H1 (cell line): ENCODE measurements around the gene BRSK2. TPM values are rescaled to one million over a fixed set of nuclear protein-coding genes. Genes with fewer than 3 reads are reported as not detected.

ENCODE experiments used
- CTCF ChIA-PET: fragments of 300-600 bp; sonication (Branson Sonifier 250); formaldehyde crosslinking; loops from one replicate; lab custom pipeline; 2021; ENCODE audit not compliant: partially characterized antibody; lab: Charles Lee
- POLR2A ChIA-PET: fragments of 300-600 bp; sonication (Branson Sonifier 250); formaldehyde crosslinking; loops from one replicate; lab custom pipeline; 2021; ENCODE audit warnings: inconsistent platforms; ENCODE audit not compliant: partially characterized antibody; lab: Charles Lee
- DNase-seq, 2 experiments: peaks; one replicate each; pipeline versions ENCODE4 v3.0.0 to v3.0.0-alpha.2; 2010 to 2022; ENCODE audit warnings: low spot score in 2 of 2, low read depth in 1 of 2, mixed read lengths in 1 of 2
- FAIRE-seq: peaks from 2 replicates; lab custom pipeline; 2011; peaks lifted over from hg19 to GRCh38; lab: Jason Lieb, UNC
- H2AFZ ChIP-seq: 2 replicates; pipeline ENCODE4 v1.8.1; 2012; ENCODE audit warnings: low read length, inconsistent platforms
- H2AK5ac ChIP-seq: 2 replicates; pipeline ENCODE4 v1.6.1; 2013; ENCODE audit warnings: low read depth, low read length
- H2BK120ac ChIP-seq: replicated peaks from 2 replicates; pipeline ENCODE3; 2013; ENCODE audit warnings: low read depth, low read length, inconsistent platforms
- H2BK12ac ChIP-seq: 2 replicates; pipeline ENCODE4 v1.6.1; 2013; ENCODE audit warnings: low read depth, low read length
- H2BK15ac ChIP-seq: 2 replicates; pipeline ENCODE4 v1.6.1; 2013; ENCODE audit warnings: low read length
- H2BK20ac ChIP-seq: 2 replicates; pipeline ENCODE4 v1.6.1; 2013; ENCODE audit warnings: low read length
- H2BK5ac ChIP-seq: 2 replicates; pipeline ENCODE4 v1.6.1; 2013; ENCODE audit warnings: low read depth, low read length
- H3K14ac ChIP-seq: 2 replicates; pipeline ENCODE4 v1.6.1; 2013; ENCODE audit warnings: inconsistent platforms; ENCODE audit not compliant: insufficient read length
- H3K18ac ChIP-seq: 2 replicates; pipeline ENCODE4 v1.6.1; 2013; ENCODE audit warnings: low read length; ENCODE audit errors: extremely low read depth
- H3K23ac ChIP-seq: 2 replicates; pipeline ENCODE4 v1.6.1; 2013; ENCODE audit warnings: inconsistent platforms; ENCODE audit not compliant: insufficient read length
- H3K23me2 ChIP-seq: 2 replicates; pipeline ENCODE4 v1.6.1; 2013; ENCODE audit warnings: low read depth, low read length
- H3K27ac ChIP-seq: 2 replicates; pipeline ENCODE4 v1.6.1; 2011; ENCODE audit warnings: low read depth, low read length, inconsistent platforms
- H3K27me3 ChIP-seq, 4 experiments: replicated peaks in 1 of 4; 1 replicate in 1 of 4; 2 replicates in 3 of 4; pipeline versions ENCODE4 v1.6.1 to v1.8.1; 2011 to 2013; ENCODE audit warnings: low read length in 3 of 4, mild to moderate bottlenecking in 3 of 4, inconsistent platforms in 2 of 4, mixed read lengths in 2 of 4, moderate library complexity in 1 of 4; ENCODE audit not compliant: control insufficient read depth in 3 of 4, insufficient read depth in 3 of 4; ENCODE audit errors: extremely low read depth in 1 of 4
- H3K36me3 ChIP-seq, 4 experiments: 2 replicates each; pipeline versions ENCODE4 v1.6.1 to v1.8.1; 2011 to 2013; ENCODE audit warnings: mild to moderate bottlenecking in 4 of 4, low read length in 3 of 4, moderate library complexity in 2 of 4, control low read depth in 1 of 4, inconsistent platforms in 1 of 4; ENCODE audit not compliant: insufficient read depth in 4 of 4, control insufficient read depth in 2 of 4
- H3K4ac ChIP-seq: replicated peaks from 2 replicates; pipeline ENCODE3; 2013; ENCODE audit warnings: low read length, low read depth, mixed read lengths, inconsistent platforms; ENCODE audit not compliant: insufficient read length
- H3K4me1 ChIP-seq, 4 experiments: replicated peaks in 1 of 4; 1 replicate in 1 of 4; 2 replicates in 3 of 4; pipeline versions ENCODE4 v1.6.1 to v1.8.1; 2011 to 2013; ENCODE audit warnings: low read length in 3 of 4, inconsistent platforms in 2 of 4, mixed read lengths in 1 of 4; ENCODE audit not compliant: insufficient read depth in 4 of 4, control insufficient read depth in 3 of 4
- H3K4me2 ChIP-seq, 2 experiments: 2 replicates each; pipeline versions ENCODE4 v1.6.1 to v1.8.1; 2011 to 2013; ENCODE audit warnings: low read depth in 2 of 2, low read length in 2 of 2, control low read depth in 1 of 2, inconsistent platforms in 1 of 2, mild to moderate bottlenecking in 1 of 2; ENCODE audit not compliant: insufficient read depth in 1 of 2
- H3K4me3 ChIP-seq, 4 experiments: fragments of 200-600, 300-600 bp in 1 of 4; sonication (generic), shearing (Covaris generic), sonication (Bioruptor Twin) in 1 of 4; 2 replicates each; pipeline versions ENCODE4 v1.5.1 to v1.8.1; 2011 to 2016; ENCODE audit warnings: low read length in 4 of 4, low read depth in 3 of 4, control low read depth in 2 of 4, inconsistent platforms in 2 of 4, mild to moderate bottlenecking in 2 of 4, mixed read lengths in 1 of 4, moderate library complexity in 1 of 4; ENCODE audit not compliant: insufficient read depth in 2 of 4; ENCODE audit errors: extremely low read depth in 1 of 4
- H3K56ac ChIP-seq: replicated peaks from 2 replicates; pipeline ENCODE3; 2013; ENCODE audit warnings: low read depth, mild to moderate bottlenecking, mixed read lengths, low read length, inconsistent platforms; ENCODE audit not compliant: insufficient read length
- H3K79me1 ChIP-seq: 2 replicates; pipeline ENCODE4 v1.6.1; 2013; ENCODE audit warnings: low read depth, low read length, control low read depth
- H3K79me2 ChIP-seq, 2 experiments: 2 replicates each; pipeline versions ENCODE4 v1.6.1 to v1.8.1; 2012 to 2013; ENCODE audit warnings: low read length in 2 of 2, mild to moderate bottlenecking in 2 of 2, inconsistent platforms in 1 of 2; ENCODE audit not compliant: insufficient read depth in 2 of 2, control insufficient read depth in 1 of 2
- H3K9ac ChIP-seq, 4 experiments: replicated peaks in 1 of 4; 1 replicate in 1 of 4; 2 replicates in 3 of 4; pipeline versions ENCODE4 v1.6.1 to v1.8.1; 2011 to 2013; ENCODE audit warnings: low read depth in 3 of 4, low read length in 3 of 4, control low read depth in 2 of 4, mild to moderate bottlenecking in 2 of 4, moderate library complexity in 2 of 4, inconsistent platforms in 1 of 4; ENCODE audit errors: extremely low read depth in 1 of 4
- H3K9me3 ChIP-seq, 2 experiments: 2 replicates each; pipeline versions ENCODE4 v1.6.1 to v1.8.1; 2012 to 2013; ENCODE audit warnings: mild to moderate bottlenecking in 2 of 2, moderate library complexity in 2 of 2, control low read depth in 1 of 2, inconsistent platforms in 1 of 2, low read depth in 1 of 2, low read length in 1 of 2, mixed read lengths in 1 of 2; ENCODE audit not compliant: insufficient read depth in 2 of 2
- H4K20me1 ChIP-seq, 2 experiments: replicated peaks in 1 of 2; 2 replicates each; pipeline versions ENCODE3 to v1.8.1; 2011 to 2013; ENCODE audit warnings: inconsistent platforms in 2 of 2, low read length in 2 of 2, mild to moderate bottlenecking in 1 of 2; ENCODE audit not compliant: insufficient read depth in 2 of 2, control insufficient read depth in 1 of 2
- H4K5ac ChIP-seq: 2 replicates; pipeline ENCODE4 v1.6.1; 2013; ENCODE audit warnings: low read length, low read depth, mixed read lengths, inconsistent platforms; ENCODE audit not compliant: insufficient read length
- H4K8ac ChIP-seq: 2 replicates; pipeline ENCODE4 v1.8.0; 2013; ENCODE audit warnings: mild to moderate bottlenecking, moderate library complexity, low read length, inconsistent platforms; ENCODE audit not compliant: insufficient read depth; ENCODE audit errors: extremely low read depth
- H4K91ac ChIP-seq: replicated peaks from 2 replicates; pipeline ENCODE3; 2013; ENCODE audit warnings: low read length, mixed read lengths, inconsistent platforms; ENCODE audit not compliant: insufficient read length
- CHD2 ChIP-seq: IDR thresholded peaks from 2 replicates; pipeline ENCODE4 v1.6.1; 2012; ENCODE audit warnings: low read length, improper control_type of control experiment
- FOSL1 ChIP-seq: IDR thresholded peaks from 2 replicates; pipeline ENCODE4 v1.6.1; 2011; ENCODE audit warnings: mild to moderate bottlenecking, low read depth, low read length, moderate library complexity; ENCODE audit not compliant: insufficient read depth
- YY1 ChIP-seq: IDR thresholded peaks from 2 replicates; pipeline ENCODE4 v1.6.1; 2011; ENCODE audit warnings: low read depth, mild to moderate bottlenecking, low read length
- WGBS, 2 experiments: shearing (Covaris generic) in 1 of 2; methylation state at CpG; one replicate each; pipeline versions ENCODE4 v1.1.6 to v1.1.7; 2013 to 2015; ENCODE audit warnings: low lambda C conversion rate in 2 of 2, mixed read lengths in 2 of 2, inconsistent platforms in 1 of 2, low coverage in 1 of 2, missing lambda C conversion rate in 1 of 2; ENCODE audit not compliant: insufficient replicate concordance in 2 of 2, insufficient coverage in 1 of 2, insufficient read length in 1 of 2; ENCODE audit errors: extremely low coverage in 1 of 2, missing lambda C conversion rate in 1 of 2; 5-methylcytosine and 5-hydroxymethylcytosine counted together
- polyA plus RNA-seq, 7 experiments: library from polyadenylated mRNA; depleted of rRNA in 3 of 7; stranded (reverse) in 5 of 7; unstranded in 2 of 7; fragments of >200 nt in 5 of 7; fragments of 200-250 nt in 2 of 7; gene quantifications; 1 replicate in 5 of 7; 2 replicates in 1 of 7; 4 replicates in 1 of 7; pipeline versions ENCODE4 v1.2.1 to v1.2.3, GENCODE V29; 2011 to 2013; ENCODE audit warnings: missing spikeins in 2 of 7, mixed read lengths in 2 of 7
- total RNA-seq: library from RNA; stranded (reverse); fragmentation: NEBNext Ultra II Directional; extraction: Animal tissue kit (Norgen Biotek cat#: 25700); gene quantifications from 2 replicates; pipeline ENCODE4 v1.2.1, GENCODE V29; 2021
- TF ChIP-seq, protein P1 (sequence below), 3 experiments: IDR thresholded peaks; 1 replicate in 2 of 3; 2 replicates in 1 of 3; pipeline versions ENCODE4 v1.5.1 to v1.6.1; 2011; ENCODE audit warnings: low read length in 3 of 3, mild to moderate bottlenecking in 3 of 3, inconsistent platforms in 2 of 3, low read depth in 1 of 3, moderate library complexity in 1 of 3; ENCODE audit not compliant: insufficient read depth in 1 of 3; ENCODE audit errors: control extremely low read depth in 1 of 3

Gene BRSK2
- total and polyA plus RNA-seq, 2 of the 8 experiments (the other 6 are each of a cell fraction or from before 2014, with no cell fraction given) = 17.3 to 27.1 TPM

DNA sequence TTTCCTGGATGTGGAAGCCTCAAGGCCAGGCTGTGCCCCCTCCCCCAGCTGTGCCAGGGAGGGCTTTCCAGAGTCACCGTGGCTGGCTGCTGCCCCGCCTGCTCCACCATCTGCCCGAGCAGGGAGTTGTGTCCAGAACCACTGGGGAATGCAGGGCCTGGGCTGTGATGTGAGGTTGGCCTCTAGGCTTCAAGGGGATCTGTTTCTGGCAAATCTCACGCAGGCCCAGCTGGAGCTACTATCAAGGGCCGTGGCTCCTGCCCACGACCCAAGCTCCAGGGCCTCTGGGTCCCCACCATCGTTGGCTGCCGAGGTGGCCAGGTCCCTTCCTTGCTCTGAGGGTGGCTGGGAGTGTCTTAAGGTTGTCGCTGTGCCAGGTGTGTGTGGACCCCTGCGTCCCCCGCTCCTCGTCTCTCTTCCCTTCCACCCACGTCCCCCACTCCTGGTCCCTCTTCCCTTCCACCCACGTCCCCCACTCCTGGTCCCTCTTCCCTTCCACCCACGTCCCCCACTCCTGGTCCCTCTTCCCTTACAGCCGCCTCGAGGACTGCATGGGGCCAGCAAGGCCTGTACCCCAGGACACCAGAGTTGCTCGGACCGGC, 6.1 kb downstream of the BRSK2 start:
- H2BK20ac ChIP-seq = no peak overlapping the region
- CTCF ChIA-PET = interaction anchor here (1.4 kb wide), 1 partner anchor 110 kb away, joined by 3 read pairs; no protein-coding TSS in a partner anchor
- no peak overlapping the region; the same call in 1 of the 2 replicates for H2BK5ac ChIP-seq
- H3K9ac ChIP-seq = no peak overlapping the region
- no peak overlapping the region for H3K27ac ChIP-seq
- WGBS, 2 experiments = 85% methylated on average over 8 of the region's 19 CpGs; no CpG with 5 or more reads in 1 of the 2 experiments
- H3K4ac ChIP-seq = no peak overlapping the region
- peaks cover 4 to 48% of the 10 kb centered on the region in 2 experiments for H4K20me1 ChIP-seq
- no peak overlapping the region for H4K8ac ChIP-seq
- H2AFZ ChIP-seq = no peak overlapping the region
- H3K56ac ChIP-seq = no peak overlapping the region
- H4K91ac ChIP-seq = no peak overlapping the region
- H3K27me3 ChIP-seq = no peaks in the 10 kb centered on the region; a peak in 2 of 7 replicates
- peaks cover 30% of the 10 kb centered on the region for H3K79me1 ChIP-seq
- peaks cover 4% of the 10 kb centered on the region; the same call in 1 of the 2 replicates for H3K23me2 ChIP-seq
- H3K36me3 ChIP-seq = no peaks in the 10 kb centered on the region
- peaks cover 13 to 57% of the 10 kb centered on the region in 2 experiments; a peak in 3 of 4 replicates for H3K79me2 ChIP-seq
- no peak overlapping the region for H2BK15ac ChIP-seq
- peaks cover 0 to under 1% (median 0%) of the 10 kb centered on the region in 4 experiments; a peak in 3 of 7 replicates for H3K4me1 ChIP-seq
- no peak overlapping the region for H3K4me2 ChIP-seq
- H3K18ac ChIP-seq = no peak overlapping the region
- no peak overlapping the region for H3K14ac ChIP-seq
- no peak overlapping the region for H2BK12ac ChIP-seq
- POLR2A ChIA-PET = no interaction called here
- no peak overlapping the region for H3K23ac ChIP-seq
- no peak for DNase-seq
- no peak overlapping the region for H2AK5ac ChIP-seq
- no peak for FAIRE-seq
- H2BK120ac ChIP-seq = no peak overlapping the region
- no peak overlapping the region for H3K4me3 ChIP-seq
- no peaks in the 10 kb centered on the region for H3K9me3 ChIP-seq
- no peak overlapping the region for H4K5ac ChIP-seq
- no peak for TF ChIP-seq FOSL1
- TF ChIP-seq YY1 = no peak
- TF ChIP-seq, protein P1, sequence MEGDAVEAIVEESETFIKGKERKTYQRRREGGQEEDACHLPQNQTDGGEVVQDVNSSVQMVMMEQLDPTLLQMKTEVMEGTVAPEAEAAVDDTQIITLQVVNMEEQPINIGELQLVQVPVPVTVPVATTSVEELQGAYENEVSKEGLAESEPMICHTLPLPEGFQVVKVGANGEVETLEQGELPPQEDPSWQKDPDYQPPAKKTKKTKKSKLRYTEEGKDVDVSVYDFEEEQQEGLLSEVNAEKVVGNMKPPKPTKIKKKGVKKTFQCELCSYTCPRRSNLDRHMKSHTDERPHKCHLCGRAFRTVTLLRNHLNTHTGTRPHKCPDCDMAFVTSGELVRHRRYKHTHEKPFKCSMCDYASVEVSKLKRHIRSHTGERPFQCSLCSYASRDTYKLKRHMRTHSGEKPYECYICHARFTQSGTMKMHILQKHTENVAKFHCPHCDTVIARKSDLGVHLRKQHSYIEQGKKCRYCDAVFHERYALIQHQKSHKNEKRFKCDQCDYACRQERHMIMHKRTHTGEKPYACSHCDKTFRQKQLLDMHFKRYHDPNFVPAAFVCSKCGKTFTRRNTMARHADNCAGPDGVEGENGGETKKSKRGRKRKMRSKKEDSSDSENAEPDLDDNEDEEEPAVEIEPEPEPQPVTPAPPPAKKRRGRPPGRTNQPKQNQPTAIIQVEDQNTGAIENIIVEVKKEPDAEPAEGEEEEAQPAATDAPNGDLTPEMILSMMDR (IDR thresholded peaks at IDR 0.05; ENCODE audit: control extremely low read depth in 1 of 3, insufficient read depth in 1 of 3, low read depth in 1 of 3, low read length in 3 of 3) = no peak
- TF ChIP-seq CHD2 = no peak
